Muscle of leg (tissue), 11 donors: ENCODE results near the gene PNMA1. TPM values are rescaled to one million over a fixed set of nuclear protein-coding genes. Genes with fewer than 3 reads are reported as not detected.

Experiments used
- DNase-seq: peaks from one replicate; pipeline ENCODE4 v3.0.0; 2013
- H3K27ac ChIP-seq: one replicate; pipeline ENCODE4 v1.5.1; 2013; ENCODE audit warnings: mild to moderate bottlenecking, low read length, control low read depth
- H3K27me3 ChIP-seq: one replicate; pipeline ENCODE4 v1.6.1; 2013; ENCODE audit warnings: low read length; ENCODE audit not compliant: control insufficient read depth, insufficient read depth
- H3K36me3 ChIP-seq: one replicate; pipeline ENCODE4 v1.6.1; 2013; ENCODE audit warnings: low read length; ENCODE audit not compliant: control insufficient read depth, insufficient read depth
- H3K4me1 ChIP-seq: one replicate; pipeline ENCODE4 v1.6.1; 2013; ENCODE audit warnings: low read length; ENCODE audit not compliant: control insufficient read depth, insufficient read depth
- H3K4me3 ChIP-seq: one replicate; pipeline ENCODE4 v1.5.1; 2013; ENCODE audit warnings: low read length, control low read depth
- H3K9me3 ChIP-seq: replicated peaks from 2 replicates; pipeline ENCODE4 v1.6.1; 2013; ENCODE audit warnings: low read depth, low read length; ENCODE audit not compliant: control insufficient read depth
- WGBS: methylation state at CpG from one replicate; pipeline ENCODE4 v1.1.5; 2013; ENCODE audit warnings: missing lambda C conversion rate; ENCODE audit not compliant: insufficient coverage; 5-methylcytosine and 5-hydroxymethylcytosine counted together
- polyA plus RNA-seq, 8 donors: library from polyadenylated mRNA; unstranded; fragments of 120-200 nt; gene quantifications; one replicate each; pipeline versions ENCODE4 v1.2.1 to v1.2.3, GENCODE V29; 2013; ENCODE audit warnings: inconsistent platforms in 1 of 8, low replicate concordance in 1 of 8; ENCODE audit not compliant: insufficient read length in 8 of 8, insufficient read depth in 1 of 8
- total RNA-seq: library from RNA; stranded (reverse); fragments of 120-200 nt; gene quantifications from one replicate; pipeline ENCODE4 v1.2.4, GENCODE V29; 2013

The PNMA1 gene
- total and polyA plus RNA-seq, 9 donors = 7.8 to 37.4 (median 26.9) TPM

DNA sequence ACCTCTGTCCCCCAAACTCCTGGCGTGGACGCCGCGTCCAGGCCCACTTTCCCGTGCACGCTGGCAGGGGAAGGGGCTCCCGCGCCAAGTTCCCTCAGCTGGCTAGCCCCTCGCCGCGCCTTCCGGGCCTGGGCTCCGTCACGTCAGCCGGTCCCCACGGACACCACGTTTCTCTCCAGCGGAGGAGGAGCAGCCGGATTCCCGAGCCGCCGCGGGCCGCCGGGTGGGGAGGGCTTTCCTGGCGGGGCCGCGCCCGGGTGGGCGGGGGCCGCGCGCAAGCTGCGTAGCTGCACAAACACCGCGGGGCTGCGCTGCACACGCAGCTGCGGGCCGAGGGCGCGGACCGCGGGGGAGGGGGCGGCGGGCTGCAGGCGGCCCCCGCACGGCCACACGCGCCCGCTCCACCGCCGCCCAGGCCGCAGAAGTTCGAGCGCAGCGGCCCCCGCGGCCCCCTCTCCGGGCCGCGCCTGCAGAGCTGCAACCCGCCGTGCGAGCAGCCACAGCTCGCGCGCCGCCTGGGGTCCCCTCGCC is 45.1 kb upstream of the PNMA1 start:
- Histone ChIP-seq H3K9me3 (no peaks in the 10 kb centered on the region), H3K4me3 (peak overlapping the region; percentile 76), H3K4me1 (peaks cover 87% of the 10 kb centered on the region), H3K27ac (peak overlapping the region; percentile 98), H3K27me3 (no peaks in the 10 kb centered on the region), H3K36me3 (peaks cover 3% of the 10 kb centered on the region)
- WGBS = 0% methylated on average over 68 of the region's 71 CpGs
- peak; percentile 94 for DNase-seq

DNA sequence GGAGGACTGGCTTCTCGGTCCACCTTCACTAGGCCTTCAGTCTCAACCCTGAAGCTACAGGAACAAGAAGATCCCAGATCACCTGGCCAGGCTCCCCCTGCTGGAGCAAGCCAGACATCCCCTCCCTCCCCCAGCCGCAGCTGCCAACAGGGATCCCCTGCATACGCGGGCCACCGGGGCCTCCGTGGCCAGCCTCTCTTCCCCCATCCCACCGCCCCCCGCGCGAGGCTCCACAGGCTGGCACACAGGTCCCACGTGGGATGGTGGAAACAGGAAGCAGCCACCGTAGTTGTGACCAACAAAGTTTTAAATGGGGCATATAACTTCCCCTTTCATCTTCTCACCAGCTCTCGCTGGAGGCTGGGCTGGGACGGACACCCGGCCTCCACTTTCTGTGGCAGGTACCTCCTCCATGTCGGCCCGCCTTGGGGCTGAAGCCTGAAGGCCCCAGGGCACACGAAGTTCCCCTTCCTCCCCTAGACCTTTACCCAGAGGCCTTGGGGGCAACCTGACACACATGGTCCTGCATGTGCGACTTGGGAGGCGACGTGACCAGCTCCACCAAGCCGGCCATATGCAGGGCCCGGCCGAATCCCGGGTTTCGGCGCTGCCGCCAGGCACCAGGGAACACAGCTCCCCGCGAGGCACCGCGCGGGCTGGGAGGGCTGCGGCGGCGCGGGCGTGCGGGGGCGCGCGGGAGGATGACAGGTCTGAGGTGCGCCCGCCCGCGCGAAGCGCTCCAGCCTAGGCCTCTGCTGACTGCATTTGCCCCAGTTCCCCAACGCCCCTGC is 44.4 kb upstream of the PNMA1 start:
- Histone ChIP-seq H3K27me3 (no peaks in the 10 kb centered on the region), H3K36me3 (peaks cover 3% of the 10 kb centered on the region), H3K27ac (peak overlapping the region; percentile 98), H3K4me1 (peaks cover 87% of the 10 kb centered on the region), H3K9me3 (no peaks in the 10 kb centered on the region), H3K4me3 (peak overlapping the region; percentile 76)
- DNase-seq = peak; percentile 80
- under 1% methylated on average over 47 of the region's 49 CpGs for WGBS

- Histone ChIP-seq H3K4me1 (peaks cover 87% of the 10 kb centered on the region), H3K4me3 (peak overlapping the region; percentile 76), H3K27me3 (no peaks in the 10 kb centered on the region), H3K27ac (peak overlapping the region; percentile 98), H3K9me3 (no peaks in the 10 kb centered on the region), H3K36me3 (peaks cover 3% of the 10 kb centered on the region)
- no peak for DNase-seq
- 46% methylated on average over 8 of the region's 10 CpGs for WGBS
Observed at GRCh38 chr14:73757876-73758391, 43.8 kb upstream of the PNMA1 start.

DNA sequence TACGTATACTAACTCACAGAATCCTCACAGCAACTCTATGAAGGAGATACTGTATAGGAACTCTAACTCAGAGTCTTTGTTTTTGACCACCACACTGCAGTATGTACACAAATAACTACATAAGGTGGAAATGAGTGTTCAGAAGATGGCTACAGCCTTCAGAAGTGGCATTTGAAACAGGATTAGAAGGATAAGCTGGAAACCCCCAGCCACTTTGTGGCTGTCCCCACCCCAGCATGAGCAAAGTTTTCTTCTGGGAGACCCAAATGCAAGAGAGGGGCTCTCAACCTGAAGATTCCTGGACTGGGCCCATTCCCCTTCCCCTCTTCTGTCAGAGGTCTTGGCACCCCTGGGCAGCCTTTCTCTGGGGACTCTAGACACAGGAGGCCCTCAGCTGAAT is 43.2 kb upstream of the PNMA1 start:
- Histone ChIP-seq H3K4me3 (no peak overlapping the region), H3K9me3 (no peaks in the 10 kb centered on the region), H3K4me1 (peaks cover 87% of the 10 kb centered on the region), H3K27me3 (no peaks in the 10 kb centered on the region), H3K27ac (peak overlapping the region; percentile 98), H3K36me3 (peaks cover 3% of the 10 kb centered on the region)
- no CpG with 5 or more reads among the region's 1 CpG for WGBS
- DNase-seq = peak; percentile 21

DNA sequence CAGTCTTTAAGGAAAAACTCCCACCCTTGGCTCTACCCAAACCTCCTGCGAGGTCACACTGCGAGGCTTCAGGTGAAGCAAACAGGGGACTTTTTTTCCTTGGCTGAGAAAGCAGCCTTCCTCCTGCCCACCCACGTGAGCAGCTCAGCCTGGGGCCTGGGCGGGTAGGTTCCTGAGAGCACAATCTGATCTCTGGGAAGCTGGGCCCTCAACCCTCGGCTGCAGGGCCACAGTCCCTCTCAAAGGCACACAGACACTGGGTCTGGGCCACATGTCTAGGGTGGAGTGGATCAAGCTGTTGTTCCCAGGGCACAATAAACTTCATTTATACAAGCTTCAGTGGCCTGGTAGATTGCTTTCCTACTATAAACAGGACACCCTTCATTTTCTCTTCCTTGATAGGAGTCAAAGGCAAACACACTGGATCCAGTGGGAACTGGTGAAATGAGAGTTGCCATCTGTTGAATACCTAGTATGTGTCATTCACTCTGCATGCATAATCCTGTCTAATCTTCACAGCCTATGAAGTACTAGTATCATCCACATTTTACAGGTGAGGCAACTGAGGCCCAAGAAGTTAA is 41.3 kb upstream of the PNMA1 start:
- no CpG with 5 or more reads among the region's 5 CpGs for WGBS
- H3K4me1 ChIP-seq = peaks cover 87% of the 10 kb centered on the region
- peak overlapping the region; percentile 98 for H3K27ac ChIP-seq
- peak; percentile 28 for DNase-seq
- no peak overlapping the region for H3K4me3 ChIP-seq
- no peaks in the 10 kb centered on the region for H3K9me3 ChIP-seq
- no peaks in the 10 kb centered on the region for H3K27me3 ChIP-seq
- H3K36me3 ChIP-seq = peaks cover 10% of the 10 kb centered on the region

DNA sequence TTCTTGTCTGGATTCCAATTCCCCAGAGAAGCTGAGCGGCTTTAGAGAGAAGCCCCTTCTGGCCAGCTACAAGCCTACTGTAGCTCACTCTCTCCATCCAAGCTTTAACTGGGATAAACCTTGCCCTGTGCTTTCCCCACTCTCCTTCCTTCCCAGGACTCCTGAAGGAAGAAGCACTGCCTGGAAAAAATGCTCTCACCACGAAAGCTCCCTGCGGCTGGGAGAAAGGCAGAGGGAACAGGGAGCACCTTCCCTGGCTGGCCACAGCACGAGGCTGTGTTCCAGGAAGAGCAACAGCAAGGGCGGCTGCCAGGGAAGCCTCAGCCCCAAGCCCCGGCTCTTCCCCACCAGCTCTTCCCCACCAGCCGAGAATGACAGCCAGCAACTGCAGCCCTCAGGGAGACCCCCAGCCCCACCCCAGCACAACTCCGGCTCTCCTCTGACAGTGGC is 40.8 kb upstream of the PNMA1 start:
- peak overlapping the region; percentile 23 for H3K4me3 ChIP-seq
- WGBS = 2% methylated on average over 7 of the region's 8 CpGs
- H3K27ac ChIP-seq = peak overlapping the region; percentile 98
- peaks cover 10% of the 10 kb centered on the region for H3K36me3 ChIP-seq
- H3K27me3 ChIP-seq = no peaks in the 10 kb centered on the region
- H3K9me3 ChIP-seq = no peaks in the 10 kb centered on the region
- DNase-seq = peak; percentile 93
- H3K4me1 ChIP-seq = peaks cover 89% of the 10 kb centered on the region

DNA sequence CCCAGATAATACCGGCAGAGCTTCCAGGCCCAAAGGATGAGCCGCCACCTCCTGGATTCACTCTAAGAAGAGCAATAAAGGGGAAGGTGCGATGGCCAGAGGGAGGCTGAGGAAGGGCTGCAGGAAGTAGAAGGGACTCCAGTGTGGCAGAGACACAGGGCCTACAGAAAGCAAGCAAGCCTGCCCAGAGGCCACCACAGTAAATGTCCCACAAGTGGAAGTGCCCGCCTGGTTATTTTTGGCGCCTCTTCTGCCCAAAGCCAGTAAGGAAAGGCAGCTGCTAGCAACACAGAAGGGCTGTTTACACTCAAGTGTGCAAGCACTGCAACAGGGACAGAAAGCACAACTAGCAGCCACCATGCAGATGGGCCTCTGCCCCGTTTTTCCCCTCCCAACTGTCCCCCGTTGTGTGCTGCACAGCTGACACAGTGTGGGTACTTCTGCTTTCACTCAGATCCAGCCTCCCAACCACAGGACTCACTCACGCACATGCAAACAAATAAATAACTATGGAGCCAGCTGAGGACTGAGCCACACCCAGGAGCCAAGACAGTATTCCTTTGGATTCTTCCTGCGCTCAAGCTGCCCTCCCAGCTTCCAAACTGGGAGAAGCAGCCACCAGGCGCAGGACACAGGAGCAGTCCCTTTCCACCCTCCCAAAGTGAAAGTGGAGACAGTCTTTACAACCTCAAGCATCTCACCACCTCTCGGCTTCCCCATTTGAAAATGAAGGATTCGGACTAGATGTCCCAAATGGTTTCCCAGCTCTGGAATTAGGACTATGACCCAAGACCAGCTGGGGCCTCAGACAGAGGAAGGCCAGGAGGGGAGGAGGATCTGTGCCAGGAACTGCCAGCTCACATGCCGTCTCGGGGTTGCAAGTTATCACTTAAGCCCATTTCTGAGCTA is 40.0 kb upstream of the PNMA1 start:
- no peaks in the 10 kb centered on the region for H3K9me3 ChIP-seq
- peaks cover 95% of the 10 kb centered on the region for H3K4me1 ChIP-seq
- H3K27ac ChIP-seq = peak overlapping the region; percentile 98
- peak; percentile 74 for DNase-seq
- 39% methylated on average over 7 of the region's 14 CpGs for WGBS
- H3K4me3 ChIP-seq = peak overlapping the region; percentile 23
- peaks cover 10% of the 10 kb centered on the region for H3K36me3 ChIP-seq
- no peaks in the 10 kb centered on the region for H3K27me3 ChIP-seq

DNA sequence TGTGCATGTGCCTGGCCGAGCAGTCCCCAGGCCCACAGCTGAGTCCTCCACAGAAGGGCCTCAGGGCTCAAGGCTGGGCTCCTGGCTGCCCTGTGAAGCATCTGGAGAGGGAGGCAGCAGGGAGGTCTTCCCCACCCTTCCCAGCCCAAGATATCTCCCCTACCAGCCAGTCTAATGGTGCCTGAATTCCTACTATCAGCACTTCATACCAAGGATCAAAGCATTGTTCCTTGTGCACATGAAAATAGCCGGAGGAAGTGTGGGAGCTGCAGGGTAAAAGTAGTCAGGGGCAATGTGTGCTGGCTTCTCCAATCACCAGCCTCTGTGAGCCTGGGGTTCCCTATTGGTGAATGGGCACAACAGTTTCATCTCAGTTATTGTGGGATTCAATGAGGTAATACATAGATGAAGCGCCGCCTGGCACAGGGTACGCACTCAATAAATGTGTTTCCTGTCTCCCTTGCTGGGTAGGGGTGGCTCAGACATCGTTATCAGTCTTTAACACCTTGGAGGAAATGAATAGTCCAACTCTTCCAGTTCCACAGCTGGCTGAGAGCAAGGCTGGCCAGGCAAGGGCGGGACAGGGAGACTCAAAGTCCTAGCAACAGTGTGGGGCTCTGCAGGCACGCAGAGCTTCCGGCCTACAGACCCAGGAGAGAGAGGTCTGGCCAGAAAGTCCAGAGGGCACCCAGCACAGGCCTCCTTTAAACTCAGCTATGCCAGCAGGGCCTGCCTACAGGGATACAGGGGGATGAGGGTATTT is 39.1 kb upstream of the PNMA1 start:
- H3K4me1 ChIP-seq = peaks cover 94% of the 10 kb centered on the region
- peak; percentile 62 for DNase-seq
- H3K4me3 ChIP-seq = peak overlapping the region; percentile 4

DNA sequence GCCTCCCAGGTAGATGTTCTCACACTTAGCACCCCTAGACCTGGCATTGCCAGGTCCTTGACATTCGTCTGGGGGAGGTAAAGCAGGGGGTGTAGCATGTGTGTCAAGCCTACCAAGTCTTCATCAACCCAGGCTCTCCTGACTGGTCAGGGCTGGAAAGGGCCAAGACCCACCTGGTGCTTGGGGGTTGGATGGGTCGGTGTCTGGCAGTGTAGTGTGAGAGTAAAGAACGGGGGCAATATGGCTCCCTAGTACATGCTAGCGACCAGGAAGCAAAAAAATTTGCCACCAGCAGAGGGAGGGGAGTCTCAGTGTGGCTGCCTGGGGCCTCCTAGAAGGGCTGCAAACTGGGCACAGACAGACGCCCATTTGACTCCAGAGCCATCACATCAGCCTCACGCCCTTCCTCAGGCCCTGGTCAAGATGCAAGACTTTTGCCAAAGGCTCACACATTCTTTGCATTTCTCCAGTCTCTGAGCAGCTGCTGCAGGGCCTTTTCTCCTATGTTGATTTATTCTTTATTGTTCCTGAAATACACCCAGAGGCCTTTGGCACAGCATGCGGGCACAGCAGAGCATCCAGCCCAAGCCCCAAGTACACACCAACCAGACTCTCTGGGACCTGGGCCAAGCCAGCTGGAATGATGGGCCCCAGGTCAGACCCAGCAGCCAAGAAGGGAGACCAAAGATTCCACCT is 38.3 kb upstream of the PNMA1 start:
- Histone ChIP-seq H3K36me3 (peaks cover 9% of the 10 kb centered on the region), H3K27me3 (no peaks in the 10 kb centered on the region), H3K9me3 (no peaks in the 10 kb centered on the region), H3K4me1 (peaks cover 91% of the 10 kb centered on the region), H3K4me3 (no peak overlapping the region), H3K27ac (peak overlapping the region; percentile 98)
- DNase-seq = peak; percentile 88
- 33% methylated on average over 1 of the region's 7 CpGs for WGBS

More for the DNA sequence above, 39.1 kb upstream of the PNMA1 start:
- no peaks in the 10 kb centered on the region for H3K9me3 ChIP-seq
- peak overlapping the region; percentile 98 for H3K27ac ChIP-seq
- no peaks in the 10 kb centered on the region for H3K27me3 ChIP-seq
- 26% methylated on average over 5 of the region's 9 CpGs for WGBS
- peaks cover 7% of the 10 kb centered on the region for H3K36me3 ChIP-seq
